ENCODE results near the gene CLIC2. TPM values are rescaled to one million over a fixed set of nuclear protein-coding genes. Genes with fewer than 3 reads are reported as not detected.
"Not testable (repeated sequence)": the region's sequence is repeated elsewhere in the genome, so short reads cannot be mapped to it uniquely, and the experiment has no call there.

Gene CLIC2
- 18.6 TPM for polyA plus RNA-seq (2012; ENCODE audit: low read depth, missing spikeins)

DNA sequence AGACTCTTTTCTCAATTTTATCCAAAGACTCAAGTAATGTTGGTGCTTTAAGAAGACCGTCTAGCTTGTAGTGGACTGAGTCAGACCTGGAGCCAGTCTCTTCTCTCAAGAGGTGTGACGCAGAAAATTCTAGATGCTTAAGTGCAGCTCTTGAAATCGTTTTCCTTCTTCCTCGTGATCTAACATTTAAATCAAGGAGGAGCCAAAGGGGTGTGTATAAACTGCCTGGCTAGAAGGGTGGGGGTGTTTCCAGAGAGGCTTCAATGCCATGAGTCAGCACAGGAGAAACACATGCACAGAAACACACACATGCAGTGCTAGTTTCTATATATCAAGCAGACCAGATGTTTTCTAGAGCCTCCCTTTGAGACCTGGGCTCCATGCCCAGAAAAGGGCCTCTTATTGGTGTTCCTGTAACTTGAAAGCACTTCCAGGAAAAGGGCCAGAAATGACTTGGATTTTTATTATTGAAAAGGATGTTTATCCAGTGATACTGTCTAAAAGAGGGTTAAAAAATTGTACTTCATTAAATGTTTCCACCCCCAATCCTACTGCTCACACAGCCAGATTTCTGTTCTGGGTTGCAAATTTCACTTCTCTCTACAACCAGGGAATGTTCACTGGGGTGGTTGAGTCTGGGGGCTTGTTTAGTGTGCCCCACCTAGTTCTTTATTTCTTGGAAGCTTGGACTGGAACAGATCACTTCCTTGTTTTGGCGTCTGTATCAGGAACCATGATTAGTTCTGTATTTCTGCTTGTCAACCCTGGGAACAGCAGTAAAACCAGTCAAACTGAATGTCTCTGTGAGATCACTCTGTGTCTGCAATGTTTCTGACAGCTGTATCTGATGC, at the start of gene CLIC2:
CLIC2 (minus strand) TSS at position 129 of the 851 bp plus-strand sequence. CDS start 187 bp downstream, outside the sequence.
- TF ChIP-seq POLR2A (IDR thresholded peaks at IDR 0.05; ENCODE audit: low read depth, low read length) (0 out of 2 replicates have a peak, but pooled peaks have one; percentile 18), POLR2AphosphoS5 (IDR thresholded peaks at IDR 0.05; ENCODE audit: low read depth, low read length) (no peak), PAX5 (IDR thresholded peaks at IDR 0.05; ENCODE audit: insufficient read depth, low read length, severe bottlenecking) (no peak), TAF1 (IDR thresholded peaks at IDR 0.05; ENCODE audit: low read depth, low read length) (peak; percentile 12; the same call in 1 of the 2 replicates), SPI1 (IDR thresholded peaks at IDR 0.05; ENCODE audit: low read depth, low read length) (peak; percentile 16; the same call in 1 of the 2 replicates)
- DNase-seq (ENCODE audit: insufficient read length, low spot score): no peak
- no peak for FAIRE-seq

DNA sequence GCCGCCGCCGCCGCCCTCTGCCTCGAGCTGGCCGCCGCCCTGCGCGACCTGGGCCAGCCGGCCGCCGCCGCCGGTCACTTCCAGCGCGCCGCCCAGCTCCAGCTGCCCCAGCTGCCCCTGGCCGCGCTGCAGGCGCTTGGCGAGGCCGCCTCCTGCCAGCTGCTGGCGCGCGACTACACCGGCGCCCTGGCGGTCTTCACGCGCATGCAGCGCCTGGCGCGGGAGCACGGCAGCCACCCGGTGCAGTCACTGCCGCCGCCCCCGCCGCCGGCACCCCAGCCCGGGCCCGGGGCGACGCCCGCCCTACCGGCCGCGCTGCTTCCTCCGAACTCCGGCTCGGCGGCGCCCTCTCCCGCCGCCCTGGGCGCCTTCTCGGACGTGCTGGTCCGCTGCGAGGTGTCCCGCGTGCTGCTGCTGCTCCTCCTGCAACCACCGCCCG, 48.1 kb upstream of the CLIC2 start:
- not testable (repeated sequence) for FAIRE-seq; DNase-seq (ENCODE audit: insufficient read length, low spot score)

DNA sequence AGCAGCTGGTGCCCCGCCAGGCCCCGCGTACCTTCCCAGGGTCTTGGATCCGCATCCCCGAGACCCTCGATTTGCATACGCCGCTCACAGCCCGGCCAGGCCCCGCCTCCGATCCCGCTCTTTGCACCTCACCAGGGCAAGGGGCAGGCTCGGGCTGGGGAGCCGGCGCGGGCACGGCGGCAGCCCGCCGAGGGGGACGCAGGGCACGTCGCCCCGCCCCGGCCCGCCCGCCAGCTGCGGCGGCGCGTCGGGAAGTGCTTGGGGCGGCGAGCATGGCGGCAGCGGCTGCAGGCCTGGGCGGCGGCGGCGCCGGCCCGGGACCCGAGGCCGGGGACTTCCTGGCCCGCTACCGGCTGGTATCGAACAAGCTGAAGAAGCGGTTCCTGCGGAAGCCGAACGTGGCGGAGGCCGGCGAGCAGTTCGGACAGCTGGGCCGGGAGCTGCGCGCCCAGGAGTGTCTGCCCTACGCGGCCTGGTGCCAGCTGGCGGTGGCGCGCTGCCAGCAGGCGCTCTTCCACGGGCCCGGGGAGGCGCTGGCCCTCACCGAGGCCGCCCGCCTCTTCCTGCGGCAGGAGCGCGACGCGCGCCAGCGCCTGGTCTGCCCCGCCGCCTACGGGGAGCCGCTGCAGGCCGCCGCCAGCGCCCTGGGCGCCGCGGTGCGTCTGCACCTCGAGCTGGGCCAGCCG, 47.6 kb upstream of the CLIC2 start, which contains the start of gene F8A2:
F8A2 (plus strand) TSS at position 253 of the 686 bp plus-strand sequence; CDS start at position 273, 20 bp downstream.
- FAIRE-seq; DNase-seq (ENCODE audit: insufficient read length, low spot score): not testable (repeated sequence)

DNA sequence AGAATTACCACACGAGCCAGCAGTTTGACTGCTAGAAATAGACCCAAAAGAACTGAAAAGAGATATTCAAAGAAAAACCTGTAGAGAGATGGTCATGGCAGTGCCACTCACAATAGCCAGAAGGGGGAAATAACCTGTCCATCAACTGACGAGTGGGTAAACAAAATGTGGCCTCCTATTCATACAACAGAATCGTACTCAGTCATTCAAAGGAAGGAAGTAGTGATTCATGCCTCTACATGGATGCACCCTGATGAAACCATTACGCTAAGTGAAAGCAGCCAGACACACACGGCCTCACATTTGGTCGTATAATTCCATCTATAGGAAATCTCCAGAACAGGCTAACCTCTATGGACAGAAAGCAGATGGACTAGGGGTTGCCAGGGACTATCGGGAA, 45.4 kb upstream of the CLIC2 start:
- not testable (repeated sequence) for DNase-seq (ENCODE audit: insufficient read length, low spot score); FAIRE-seq

GRCh38 chrX:155373777-155374458, 39.5 kb upstream of the CLIC2 start:
- DNase-seq (ENCODE audit: insufficient read length, low spot score); FAIRE-seq: not testable (repeated sequence)

DNA sequence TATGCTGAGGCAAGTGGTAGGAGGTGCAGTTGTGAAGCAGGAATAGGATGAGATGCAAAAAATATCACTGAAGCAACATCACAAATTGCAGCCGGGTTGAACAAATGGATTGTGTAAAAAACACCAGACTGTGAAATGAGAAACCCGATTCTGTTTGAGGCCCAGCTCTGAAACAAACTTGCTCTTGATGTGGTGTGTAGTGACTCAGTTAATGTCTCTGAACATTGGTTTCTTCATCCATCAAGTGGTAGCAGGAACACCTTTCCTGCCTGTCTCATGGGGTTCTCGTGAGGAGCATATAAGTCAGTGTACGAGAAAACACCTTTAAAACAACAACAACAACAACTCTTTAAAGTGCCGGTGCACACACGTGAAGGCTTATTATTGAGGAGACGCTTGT, 29.3 kb upstream of the CLIC2 start:
- not testable (repeated sequence) for FAIRE-seq

DNA sequence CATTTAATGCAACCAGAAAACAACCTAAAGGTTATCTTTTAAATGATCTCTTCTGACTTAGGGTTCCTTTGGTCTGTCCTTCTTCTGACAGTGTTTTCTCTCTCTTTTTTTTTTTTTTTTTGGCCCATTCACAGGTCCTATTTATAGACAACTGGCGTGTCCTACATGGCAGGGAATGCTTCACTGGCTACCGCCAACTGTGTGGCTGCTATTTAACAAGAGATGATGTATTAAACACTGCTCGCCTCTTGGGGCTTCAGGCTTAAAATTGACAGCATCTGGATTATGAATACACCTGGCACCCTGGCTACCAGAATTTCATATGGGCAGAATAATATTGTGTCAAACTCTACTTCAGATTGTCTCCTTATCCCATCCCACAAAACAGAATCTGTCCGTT, 15.0 kb upstream of the CLIC2 start:
- DNase-seq (ENCODE audit: insufficient read length, low spot score); FAIRE-seq: not testable (repeated sequence)

More for the DNA sequence above, 29.3 kb upstream of the CLIC2 start:
- DNase-seq (ENCODE audit: insufficient read length, low spot score): not testable (repeated sequence)

DNA sequence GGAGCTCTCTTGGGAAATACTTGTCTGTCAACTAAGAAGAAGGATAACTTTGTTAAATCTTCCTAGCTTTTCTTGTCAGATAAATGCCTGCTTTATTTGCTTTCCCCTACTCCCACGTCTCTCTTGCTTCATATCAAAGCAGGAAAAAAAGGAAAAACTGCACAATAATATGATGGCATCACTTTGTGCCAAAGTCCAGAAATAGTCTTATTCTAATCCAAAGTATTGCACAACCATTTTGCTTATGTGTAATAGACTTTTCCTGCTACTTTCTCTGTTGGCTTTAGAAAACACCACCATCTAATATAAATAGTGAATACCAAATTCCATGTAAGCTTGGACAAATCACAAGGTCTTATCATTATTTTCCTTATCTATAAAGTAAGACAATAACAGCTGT, 11.3 kb upstream of the CLIC2 start:
- not testable (repeated sequence) for FAIRE-seq; DNase-seq (ENCODE audit: insufficient read length, low spot score)

- not testable (repeated sequence) for DNase-seq (ENCODE audit: insufficient read length, low spot score); FAIRE-seq
Measured at GRCh38 chrX:155335337-155335712, 911 bp upstream of the CLIC2 start.

GRCh38 chrX:155333544-155334100, 792 bp downstream of the CLIC2 start:
- TF ChIP-seq POLR2AphosphoS5 (IDR thresholded peaks at IDR 0.05; ENCODE audit: low read depth, low read length) (no peak), POLR2A (IDR thresholded peaks at IDR 0.05; ENCODE audit: low read depth, low read length) (no peak), POU2F2 (IDR thresholded peaks at IDR 0.05; ENCODE audit: low read depth, low read length) (no peak), PAX5 (IDR thresholded peaks at IDR 0.05; ENCODE audit: insufficient read depth, low read length, severe bottlenecking) (no peak), SPI1 (IDR thresholded peaks at IDR 0.05; ENCODE audit: low read depth, low read length) (no peak), TAF1 (IDR thresholded peaks at IDR 0.05; ENCODE audit: low read depth, low read length) (no peak)
- DNase-seq (ENCODE audit: insufficient read length, low spot score) (no peak), FAIRE-seq (no peak)

DNA sequence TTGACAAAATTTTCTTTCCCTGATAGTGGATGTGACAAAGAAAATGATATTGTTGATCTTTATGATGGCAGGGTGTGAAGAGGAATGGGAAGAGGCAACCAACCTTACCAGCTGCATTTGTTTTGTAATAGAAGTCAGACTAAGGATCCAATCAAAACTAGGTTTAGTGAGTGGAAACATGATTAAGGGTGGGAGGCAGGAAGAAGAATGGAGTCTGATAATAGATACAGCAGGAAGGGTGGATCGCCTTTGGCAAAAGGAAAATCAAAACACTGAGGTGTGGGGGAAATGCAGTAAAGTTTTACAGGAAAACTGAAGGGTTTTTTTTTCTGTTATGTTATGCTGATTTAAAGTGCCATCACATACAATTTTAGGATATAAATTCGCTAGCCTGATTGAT, 3.4 kb downstream of the CLIC2 start:
- TF ChIP-seq TAF1 (IDR thresholded peaks at IDR 0.05; ENCODE audit: low read depth, low read length): no peak
- no peak for TF ChIP-seq POLR2A (IDR thresholded peaks at IDR 0.05; ENCODE audit: low read depth, low read length)
- TF ChIP-seq PAX5 (IDR thresholded peaks at IDR 0.05; ENCODE audit: insufficient read depth, low read length, severe bottlenecking): no peak
- TF ChIP-seq POU2F2 (IDR thresholded peaks at IDR 0.05; ENCODE audit: low read depth, low read length): no peak
- no peak for TF ChIP-seq POLR2AphosphoS5 (IDR thresholded peaks at IDR 0.05; ENCODE audit: low read depth, low read length)
- no peak for TF ChIP-seq SPI1 (IDR thresholded peaks at IDR 0.05; ENCODE audit: low read depth, low read length)
- no peak for DNase-seq (ENCODE audit: insufficient read length, low spot score)

More for the DNA sequence above, 3.4 kb downstream of the CLIC2 start:
- FAIRE-seq: no peak
